ENCODE data around the gene GADL1.

The GADL1 gene

GRCh38 chr3:30875505-30875904 lies 19.0 kb downstream of the GADL1 start:
- no peak for DNase-seq (ENCODE audit: low spot score)

GRCh38 chr3:30873671-30874070 lies 20.8 kb downstream of the GADL1 start:
- DNase-seq (ENCODE audit: low spot score): no peak

- DNase-seq (ENCODE audit: low spot score): no peak
Measured at GRCh38 chr3:30872879-30873278, 21.6 kb downstream of the GADL1 start.

GRCh38 chr3:30871720-30872119 lies 22.7 kb downstream of the GADL1 start:
- DNase-seq (ENCODE audit: low spot score): no peak

- DNase-seq (ENCODE audit: low spot score): no peak
Measured at GRCh38 chr3:30864836-30865235, 29.6 kb downstream of the GADL1 start.

GRCh38 chr3:30864132-30864531 lies 30.3 kb downstream of the GADL1 start:
- no peak for DNase-seq (ENCODE audit: low spot score)

GRCh38 chr3:30862004-30862403 lies 32.5 kb downstream of the GADL1 start:
- no peak for DNase-seq (ENCODE audit: low spot score)

- no peak for DNase-seq (ENCODE audit: low spot score)
Measured at GRCh38 chr3:30858894-30859389, 35.5 kb downstream of the GADL1 start.

- no peak for DNase-seq (ENCODE audit: low spot score)
Measured at GRCh38 chr3:30855400-30856292, 38.8 kb downstream of the GADL1 start.

- DNase-seq (ENCODE audit: low spot score): no peak
Measured at GRCh38 chr3:30852833-30853232, 41.6 kb downstream of the GADL1 start.

GRCh38 chr3:30848087-30848779 lies 46.2 kb downstream of the GADL1 start:
- DNase-seq (ENCODE audit: low spot score): no peak

- no peak for DNase-seq (ENCODE audit: low spot score)
Measured at GRCh38 chr3:30847592-30847991, 46.9 kb downstream of the GADL1 start.

GRCh38 chr3:30845606-30846005 lies 48.9 kb downstream of the GADL1 start:
- DNase-seq (ENCODE audit: low spot score): no peak

- no peak for DNase-seq (ENCODE audit: low spot score)
Measured at GRCh38 chr3:30843877-30844276, 50.6 kb downstream of the GADL1 start.

- DNase-seq (ENCODE audit: low spot score): no peak
Measured at GRCh38 chr3:30836141-30836540, 58.3 kb downstream of the GADL1 start.

- no peak for DNase-seq (ENCODE audit: low spot score)
Measured at GRCh38 chr3:30835667-30836066, 58.8 kb downstream of the GADL1 start.

GRCh38 chr3:30832961-30833575 lies 61.4 kb downstream of the GADL1 start:
- no peak for DNase-seq (ENCODE audit: low spot score)

- DNase-seq (ENCODE audit: low spot score): no peak
Measured at GRCh38 chr3:30827080-30827479, 67.4 kb downstream of the GADL1 start.

- DNase-seq (ENCODE audit: low spot score): peak; percentile 84
Measured at GRCh38 chr3:30826531-30826942, 67.9 kb downstream of the GADL1 start.

- no peak for DNase-seq (ENCODE audit: low spot score)
Measured at GRCh38 chr3:30819067-30819798, 75.2 kb downstream of the GADL1 start.

- no peak for DNase-seq (ENCODE audit: low spot score)
Measured at GRCh38 chr3:30813734-30814133, 80.7 kb downstream of the GADL1 start.
